CD14-positive monocyte (primary cell): ENCODE results near the gene MCF2L2. TPM values are rescaled to one million over a fixed set of nuclear protein-coding genes. Genes with fewer than 3 reads are reported as not detected.

ENCODE experiments used
- DNase-seq, 3 donors: peaks; one replicate each; pipeline ENCODE4 v3.0.0-alpha.2; 2011 to 2022
- H2AFZ ChIP-seq: 2 replicates; pipeline ENCODE4 v1.6.0; 2012; ENCODE audit warnings: mild to moderate bottlenecking, low read depth, low read length, inconsistent platforms; ENCODE audit not compliant: insufficient read depth, poor library complexity, severe bottlenecking
- H3K27ac ChIP-seq, 2 donors: 1 replicate in 1 of 2; 2 replicates in 1 of 2; pipeline ENCODE4 v1.5.1; 2012 to 2013; ENCODE audit warnings: low read length in 2 of 2, control low read depth in 1 of 2, inconsistent platforms in 1 of 2, low read depth in 1 of 2, mild to moderate bottlenecking in 1 of 2
- H3K27me3 ChIP-seq, 2 donors: one replicate each; pipeline versions ENCODE4 v1.6.0 to v1.6.1; 2011 to 2013; ENCODE audit warnings: low read length in 2 of 2; ENCODE audit not compliant: control insufficient read depth in 2 of 2, insufficient read depth in 2 of 2
- H3K36me3 ChIP-seq, 2 donors: replicated peaks in 1 of 2; 1 replicate in 1 of 2; 2 replicates in 1 of 2; pipeline versions ENCODE4 v1.5.1 to v1.6.1; 2012 to 2013; ENCODE audit warnings: low read length in 2 of 2, control low read depth in 1 of 2, inconsistent platforms in 1 of 2, mild to moderate bottlenecking in 1 of 2; ENCODE audit not compliant: insufficient read depth in 2 of 2, control insufficient read depth in 1 of 2
- H3K4me1 ChIP-seq, 2 donors: 1 replicate in 1 of 2; 2 replicates in 1 of 2; pipeline versions ENCODE4 v1.5.1 to v1.6.1; 2012 to 2013; ENCODE audit warnings: low read length in 2 of 2, control low read depth in 1 of 2, inconsistent platforms in 1 of 2, mild to moderate bottlenecking in 1 of 2, moderate library complexity in 1 of 2; ENCODE audit not compliant: insufficient read depth in 2 of 2, control insufficient read depth in 1 of 2
- H3K4me2 ChIP-seq: replicated peaks from 2 replicates; pipeline ENCODE3; 2012; ENCODE audit warnings: low read length, moderate library complexity, mild to moderate bottlenecking; ENCODE audit not compliant: poor library complexity, severe bottlenecking; ENCODE audit errors: extremely low read depth
- H3K4me3 ChIP-seq, 3 experiments: fragments of 200-600 bp in 1 of 3; sonication (generic) in 1 of 3; replicated peaks in 1 of 3; 1 replicate in 2 of 3; 2 replicates in 1 of 3; pipeline ENCODE4 v1.5.1; 2011 to 2013; ENCODE audit warnings: low read length in 3 of 3, mild to moderate bottlenecking in 3 of 3, control low read depth in 2 of 3, low read depth in 2 of 3, inconsistent platforms in 1 of 3, moderate library complexity in 1 of 3
- H3K79me2 ChIP-seq: 2 replicates; pipeline ENCODE4 v1.6.0; 2012; ENCODE audit warnings: mild to moderate bottlenecking, control low read depth, inconsistent platforms, low read length, moderate library complexity; ENCODE audit not compliant: insufficient read depth
- H3K9ac ChIP-seq: 2 replicates; pipeline ENCODE4 v1.6.0; 2017; ENCODE audit warnings: low read length, mild to moderate bottlenecking; ENCODE audit not compliant: insufficient read depth, poor library complexity, severe bottlenecking
- H3K9me3 ChIP-seq, 2 donors: replicated peaks in 1 of 2; 1 replicate in 1 of 2; 2 replicates in 1 of 2; pipeline versions ENCODE4 v1.5.1 to v1.6.1; 2012 to 2013; ENCODE audit warnings: low read length in 2 of 2, control low read depth in 1 of 2; ENCODE audit not compliant: control insufficient read depth in 1 of 2, insufficient read depth in 1 of 2
- H4K20me1 ChIP-seq: 2 replicates; pipeline ENCODE4 v1.6.0; 2012; ENCODE audit warnings: mild to moderate bottlenecking, low read length, control low read depth, moderate library complexity; ENCODE audit not compliant: insufficient read depth
- H3K27ac Mint-ChIP-seq, 7 donors: one replicate each; pipeline ENCODE4 v1.8.0; 2020; ENCODE audit warnings: mild to moderate bottlenecking in 7 of 7, mixed read lengths in 7 of 7, moderate library complexity in 6 of 7, inconsistent platforms in 2 of 7
- H3K27me3 Mint-ChIP-seq, 3 donors: one replicate each; pipeline ENCODE4 v1.8.0; 2021 to 2022; ENCODE audit warnings: low read depth in 3 of 3, mild to moderate bottlenecking in 3 of 3, mixed read lengths in 3 of 3, moderate library complexity in 3 of 3, inconsistent platforms in 1 of 3
- H3K36me3 Mint-ChIP-seq, 2 donors: one replicate each; pipeline ENCODE4 v1.8.0; 2020; ENCODE audit warnings: mixed read lengths in 2 of 2, inconsistent platforms in 1 of 2, mild to moderate bottlenecking in 1 of 2
- H3K4me1 Mint-ChIP-seq: one replicate; pipeline ENCODE4 v1.8.0; 2020; ENCODE audit warnings: mild to moderate bottlenecking, mixed read lengths
- H3K4me3 Mint-ChIP-seq, 2 donors: one replicate each; pipeline ENCODE4 v1.8.0; 2020; ENCODE audit warnings: mild to moderate bottlenecking in 2 of 2, mixed read lengths in 2 of 2, moderate library complexity in 1 of 2
- H3K9me3 Mint-ChIP-seq, 7 donors: one replicate each; pipeline ENCODE4 v1.8.0; 2020 to 2022; ENCODE audit warnings: mixed read lengths in 7 of 7, mild to moderate bottlenecking in 6 of 7, moderate library complexity in 6 of 7, inconsistent platforms in 2 of 7
- WGBS: methylation state at CpG from one replicate; pipeline ENCODE4 v1.1.5; 2013; ENCODE audit warnings: missing lambda C conversion rate; ENCODE audit not compliant: insufficient coverage; 5-methylcytosine and 5-hydroxymethylcytosine counted together
- intact Hi-C, 2 donors: fragments of 100-400 bp; cut with micrococcal nuclease; formaldehyde crosslinking; loops; one replicate each; pipeline versions ENCODE4 v1.15.0 to v1.15.1; 2023
- polyA plus RNA-seq, 3 donors: library from polyadenylated mRNA; depleted of rRNA in 1 of 3; unstranded in 2 of 3; stranded (reverse) in 1 of 3; fragments of 300-500 nt in 2 of 3; fragments of >200 nt in 1 of 3; fragmentation: Illumina TruSeq in 2 of 3; gene quantifications; 1 replicate in 2 of 3; 2 replicates in 1 of 3; pipeline ENCODE4 v1.2.3, GENCODE V29; 2012 to 2021
- TF ChIP-seq, protein P1 (sequence below): fragments of 200-600 bp; IDR thresholded peaks from one replicate; pipeline ENCODE4 v1.8.0; 2022; ENCODE audit warnings: antibody characterized with exemption, mild to moderate bottlenecking

Gene MCF2L2
- polyA plus RNA-seq, 3 donors: 0.01 to 0.13 TPM; not detected in 1

DNA sequence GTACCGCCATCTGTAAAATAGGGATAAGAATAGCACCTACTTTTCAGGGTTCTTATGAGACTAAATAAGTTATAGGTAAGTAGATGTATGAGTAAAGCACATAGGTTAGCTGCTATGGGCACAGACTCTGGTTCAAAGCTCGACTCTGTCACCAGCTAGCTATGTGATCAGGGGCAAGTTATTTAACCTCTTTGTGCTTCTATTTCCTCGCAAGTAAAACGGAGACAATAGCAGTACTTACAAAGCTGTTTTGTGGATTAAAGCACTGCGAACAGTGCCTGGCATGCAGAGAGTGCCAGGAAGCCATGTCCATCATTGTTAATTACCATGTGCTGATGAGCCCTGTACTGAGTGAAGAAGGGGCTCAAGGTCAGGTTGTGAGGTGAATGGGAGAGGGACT lies 267.8 kb downstream of the MCF2L2 start:
- Mint-ChIP-seq H3K27me3 (peaks cover 23 to 37% (median 27%) of the 10 kb centered on the region in 3 donors), H3K4me3 (no peak overlapping the region), H3K9me3 (peaks cover 0 to 9% (median 6%) of the 10 kb centered on the region in 7 donors), H3K27ac (no peak overlapping the region), H3K36me3 (peaks cover 0 to 4% of the 10 kb centered on the region in 2 donors), H3K4me1 (peaks cover 12% of the 10 kb centered on the region)
- TF ChIP-seq, protein P1, sequence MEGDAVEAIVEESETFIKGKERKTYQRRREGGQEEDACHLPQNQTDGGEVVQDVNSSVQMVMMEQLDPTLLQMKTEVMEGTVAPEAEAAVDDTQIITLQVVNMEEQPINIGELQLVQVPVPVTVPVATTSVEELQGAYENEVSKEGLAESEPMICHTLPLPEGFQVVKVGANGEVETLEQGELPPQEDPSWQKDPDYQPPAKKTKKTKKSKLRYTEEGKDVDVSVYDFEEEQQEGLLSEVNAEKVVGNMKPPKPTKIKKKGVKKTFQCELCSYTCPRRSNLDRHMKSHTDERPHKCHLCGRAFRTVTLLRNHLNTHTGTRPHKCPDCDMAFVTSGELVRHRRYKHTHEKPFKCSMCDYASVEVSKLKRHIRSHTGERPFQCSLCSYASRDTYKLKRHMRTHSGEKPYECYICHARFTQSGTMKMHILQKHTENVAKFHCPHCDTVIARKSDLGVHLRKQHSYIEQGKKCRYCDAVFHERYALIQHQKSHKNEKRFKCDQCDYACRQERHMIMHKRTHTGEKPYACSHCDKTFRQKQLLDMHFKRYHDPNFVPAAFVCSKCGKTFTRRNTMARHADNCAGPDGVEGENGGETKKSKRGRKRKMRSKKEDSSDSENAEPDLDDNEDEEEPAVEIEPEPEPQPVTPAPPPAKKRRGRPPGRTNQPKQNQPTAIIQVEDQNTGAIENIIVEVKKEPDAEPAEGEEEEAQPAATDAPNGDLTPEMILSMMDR: no peak
- H2AFZ ChIP-seq: no peak overlapping the region
- H3K36me3 ChIP-seq: no peaks in the 10 kb centered on the region
- no peak overlapping the region for H3K9ac ChIP-seq
- no peaks in the 10 kb centered on the region for H4K20me1 ChIP-seq
- H3K79me2 ChIP-seq: no peaks in the 10 kb centered on the region
- 84% methylated on average over 4 of the region's 5 CpGs for WGBS
- peaks cover 6 to 25% of the 10 kb centered on the region in 2 donors for H3K27me3 ChIP-seq
- intact Hi-C loops: no loop called here
- H3K27ac ChIP-seq: no peak overlapping the region
- H3K4me2 ChIP-seq: no peak overlapping the region
- DNase-seq: no peak
- no peak overlapping the region for H3K4me3 ChIP-seq
- no peaks in the 10 kb centered on the region for H3K9me3 ChIP-seq
- H3K4me1 ChIP-seq: peaks cover 9 to 18% of the 10 kb centered on the region in 2 donors

DNA sequence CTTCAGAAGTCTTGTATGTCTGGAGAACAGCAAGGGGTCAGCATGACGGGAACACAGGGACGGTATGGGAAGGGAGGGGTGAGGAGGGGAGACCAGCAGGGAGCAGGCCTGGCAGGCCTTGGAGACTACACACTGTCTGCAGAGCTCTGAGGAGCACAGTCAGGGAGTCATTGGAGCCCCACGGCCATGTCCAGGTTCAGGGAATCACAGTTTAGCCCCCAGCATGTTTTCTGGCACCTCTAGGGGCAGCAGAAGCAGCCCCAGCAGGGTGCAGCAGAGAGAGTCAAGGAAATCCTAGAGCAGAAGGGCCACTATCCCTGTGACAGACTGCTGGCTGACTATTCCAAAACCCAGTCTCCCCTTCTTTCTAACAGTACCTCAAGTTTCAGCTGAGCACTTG lies 269.1 kb downstream of the MCF2L2 start:
- intact Hi-C loops: no loop called here
- Mint-ChIP-seq H3K4me3 (no peak overlapping the region), H3K27ac (no peak overlapping the region), H3K4me1 (peaks cover 12% of the 10 kb centered on the region), H3K36me3 (peaks cover 0 to 4% of the 10 kb centered on the region in 2 donors), H3K9me3 (peaks cover 0 to 8% (median 5%) of the 10 kb centered on the region in 7 donors), H3K27me3 (peaks cover 22 to 30% (median 25%) of the 10 kb centered on the region in 3 donors)
- 93% methylated on average over 3 of the region's 3 CpGs for WGBS
- H4K20me1 ChIP-seq: no peaks in the 10 kb centered on the region
- H3K27me3 ChIP-seq: peaks cover 6 to 21% of the 10 kb centered on the region in 2 donors
- no peak overlapping the region for H3K4me2 ChIP-seq
- no peaks in the 10 kb centered on the region for H3K9me3 ChIP-seq
- TF ChIP-seq, protein P1: no peak
- no peaks in the 10 kb centered on the region for H3K36me3 ChIP-seq
- DNase-seq: no peak
- no peaks in the 10 kb centered on the region for H3K79me2 ChIP-seq
- H3K4me1 ChIP-seq: peaks cover 9 to 18% of the 10 kb centered on the region in 2 donors
- H3K27ac ChIP-seq: no peak overlapping the region
- H3K9ac ChIP-seq: no peak overlapping the region
- H3K4me3 ChIP-seq: no peak overlapping the region
- H2AFZ ChIP-seq: no peak overlapping the region
